ENCODE data around the gene CYB5D1.

CYB5D1 gene

DNA sequence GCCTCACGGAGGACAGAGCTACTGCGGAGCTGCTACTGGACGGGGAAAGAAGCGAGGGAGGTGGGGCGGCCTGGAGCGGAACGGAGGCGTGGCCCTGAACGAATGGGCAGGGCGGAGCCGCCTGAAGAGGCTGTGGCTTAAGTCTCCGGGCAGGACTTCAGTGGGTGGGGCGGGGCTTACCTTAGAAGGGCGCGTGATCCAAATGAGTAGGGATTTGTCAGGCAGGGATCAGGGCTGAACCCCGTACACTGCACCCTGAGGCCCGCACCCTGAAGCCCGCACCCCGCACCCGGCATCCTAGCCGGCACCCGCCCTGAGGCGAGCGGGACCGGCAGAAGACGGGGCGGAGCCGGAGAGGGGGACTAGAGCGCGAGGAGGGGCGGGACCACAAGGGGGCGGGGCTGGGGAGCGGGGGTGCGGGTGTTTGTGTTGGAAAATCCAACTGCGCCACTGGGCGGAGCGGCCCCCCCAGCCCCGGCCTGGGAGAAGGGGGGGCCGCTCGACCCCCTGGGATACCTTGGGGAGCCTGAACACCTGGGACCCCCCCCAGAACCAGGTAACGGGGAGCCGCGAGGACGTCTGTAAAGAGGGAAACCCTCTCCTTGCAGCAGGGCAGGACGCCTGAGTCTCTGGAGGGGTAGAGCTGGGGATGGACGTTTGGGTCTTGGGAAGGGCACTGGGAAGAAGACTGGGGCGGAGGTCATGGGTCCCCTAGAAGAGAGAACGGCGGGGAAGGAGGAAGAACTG, 23.8 kb upstream of the CYB5D1 start, which contains the start of gene KDM6B:
KDM6B (plus strand) TSS at position 423 of the 747 bp plus-strand sequence. CDS start 11,338 bp downstream, outside the sequence.
- peak; percentile 96 for DNase-seq (ENCODE audit: low spot score)

DNA sequence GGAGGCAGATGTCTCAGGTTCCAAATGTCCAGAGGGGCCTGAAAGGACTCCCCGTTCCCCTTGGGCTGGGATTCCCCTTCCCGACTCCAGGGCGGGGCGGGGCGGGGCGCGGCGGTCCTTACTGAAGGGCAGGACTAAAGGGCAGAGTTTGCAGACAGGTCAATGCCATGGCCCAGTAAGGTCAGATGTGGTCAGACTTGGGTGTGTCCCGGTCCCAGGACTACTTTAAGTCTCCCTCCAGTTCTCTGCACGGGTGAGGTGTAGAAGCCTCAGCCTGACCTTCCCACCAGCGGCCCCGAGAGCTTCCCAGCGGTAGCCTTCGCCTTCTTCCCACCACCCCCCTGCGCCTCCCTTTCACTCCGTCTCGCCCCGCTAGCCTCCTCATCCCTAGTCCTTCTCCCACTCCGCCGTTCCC, 23.3 kb upstream of the CYB5D1 start:
- no peak for DNase-seq (ENCODE audit: low spot score)

DNA sequence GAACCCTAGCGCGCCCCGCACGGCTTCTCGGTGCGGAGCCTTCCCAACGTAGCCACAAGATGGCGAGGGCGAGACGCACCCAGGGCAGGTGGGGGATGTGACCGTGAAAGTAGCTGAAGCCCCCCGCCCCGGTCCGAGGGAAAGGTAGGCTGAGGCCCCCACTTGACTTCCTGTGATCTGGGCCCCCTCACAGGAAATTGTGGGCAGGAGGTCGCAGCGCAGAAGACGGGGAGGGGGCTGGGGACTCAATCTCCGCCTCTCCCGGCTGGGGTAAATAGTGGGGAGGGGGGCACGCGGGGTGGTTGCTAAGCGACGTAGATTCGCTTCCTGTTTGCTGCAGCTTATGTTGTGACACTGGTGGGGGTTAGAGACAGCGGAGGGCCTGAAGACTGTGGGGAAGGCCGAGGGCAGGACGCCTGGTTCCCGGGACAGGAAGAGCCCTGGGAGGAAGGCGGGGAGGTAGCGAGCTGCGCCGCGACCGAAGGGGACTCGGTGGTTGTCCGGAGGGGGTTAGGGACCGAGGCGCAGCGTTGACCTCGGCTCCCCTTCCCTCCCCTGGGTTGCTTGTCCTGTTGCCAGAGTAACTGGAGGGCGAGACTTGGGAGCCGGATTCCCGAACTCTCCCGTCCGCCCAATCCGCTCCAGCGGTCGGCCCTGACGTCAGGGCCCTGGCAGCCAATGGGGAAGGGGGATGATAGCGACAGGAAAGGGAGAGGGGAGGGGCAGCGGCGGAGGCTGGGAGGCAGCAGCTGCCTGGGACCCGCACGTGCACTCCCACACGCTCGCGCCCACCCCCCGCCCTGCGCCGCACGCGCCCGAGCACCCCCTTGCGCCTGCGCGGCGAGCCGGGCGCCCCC, 22.6 kb upstream of the CYB5D1 start:
- peak; percentile 95 for DNase-seq (ENCODE audit: low spot score)

DNA sequence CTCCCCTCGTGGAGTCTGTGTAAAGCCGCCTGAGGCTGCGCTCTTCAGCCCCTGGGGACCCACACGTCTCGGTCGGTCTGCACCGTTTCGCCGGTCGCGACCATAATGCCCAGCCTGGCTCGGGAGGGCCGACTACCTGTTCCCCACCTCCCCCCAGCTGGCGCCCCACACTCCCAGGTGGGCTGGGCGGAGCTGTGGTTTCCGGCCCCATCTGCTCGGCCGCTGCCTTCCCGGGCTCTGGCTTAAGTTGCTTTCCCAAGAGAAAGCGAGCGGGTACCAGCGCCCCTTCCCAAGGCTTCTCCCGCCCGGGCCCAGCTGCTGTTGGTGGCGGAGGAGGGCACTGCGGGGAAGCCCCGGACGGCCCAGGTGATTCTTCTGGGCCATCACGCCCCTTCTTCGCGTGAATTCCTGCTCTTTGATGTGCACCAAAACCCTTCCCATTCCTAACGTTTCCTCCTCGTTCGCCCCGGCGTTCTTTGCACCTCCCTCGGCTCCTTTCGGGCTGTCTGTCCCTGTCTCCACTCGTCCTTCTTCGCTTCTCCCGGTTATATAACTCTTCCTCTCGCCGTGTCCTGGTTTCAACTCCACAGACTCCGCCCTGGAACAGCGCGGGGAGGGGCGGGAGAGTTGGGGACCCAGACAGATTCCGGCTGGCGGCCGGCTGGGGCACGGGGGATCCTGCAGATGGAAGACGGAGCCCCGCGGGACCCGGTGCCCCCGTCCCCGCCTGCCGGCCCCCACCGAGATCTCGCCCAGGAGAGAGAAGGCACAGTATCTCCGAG, 21.8 kb upstream of the CYB5D1 start:
- no peak for DNase-seq (ENCODE audit: low spot score)

DNA sequence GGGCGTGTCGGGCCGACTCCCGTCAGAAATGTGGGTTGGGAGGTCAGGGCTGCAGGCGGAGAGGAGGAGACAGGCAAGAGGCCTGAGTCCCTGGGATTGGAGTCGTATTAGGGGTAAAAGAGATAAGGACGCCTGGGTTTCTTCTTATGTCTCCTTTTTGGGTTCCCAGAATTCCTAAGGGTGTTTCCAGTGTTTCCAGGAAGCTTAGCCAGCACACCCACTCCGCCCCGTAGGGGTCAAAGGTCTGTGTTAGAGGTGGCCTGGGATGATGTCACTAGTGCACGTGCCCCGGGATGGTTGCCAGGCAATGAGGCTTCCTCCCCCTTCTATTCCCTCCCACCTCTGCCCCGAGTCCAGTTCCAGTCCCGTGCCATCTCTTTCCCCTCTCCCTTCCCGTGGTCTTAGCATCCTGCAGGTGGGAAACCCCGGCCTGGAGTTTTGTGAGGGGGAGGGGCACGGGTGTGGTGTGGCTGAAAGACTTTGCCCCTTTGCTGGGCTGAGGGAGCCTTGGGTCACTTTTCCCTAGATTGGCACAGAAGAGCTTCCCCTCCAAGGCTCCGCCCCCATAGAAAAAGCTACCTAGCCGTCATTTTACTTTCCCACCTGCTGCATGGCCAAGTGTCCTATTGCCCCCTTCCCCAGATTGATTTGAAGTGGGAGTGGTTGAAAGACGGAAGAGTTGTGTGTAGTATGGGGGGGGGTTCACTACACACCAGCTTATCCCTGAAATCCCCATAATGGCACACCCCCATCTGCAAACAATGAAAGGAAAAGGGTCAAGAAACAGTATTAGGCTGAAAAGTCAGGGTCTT, 21.0 kb upstream of the CYB5D1 start:
- peak; percentile 57 for DNase-seq (ENCODE audit: low spot score)

DNA sequence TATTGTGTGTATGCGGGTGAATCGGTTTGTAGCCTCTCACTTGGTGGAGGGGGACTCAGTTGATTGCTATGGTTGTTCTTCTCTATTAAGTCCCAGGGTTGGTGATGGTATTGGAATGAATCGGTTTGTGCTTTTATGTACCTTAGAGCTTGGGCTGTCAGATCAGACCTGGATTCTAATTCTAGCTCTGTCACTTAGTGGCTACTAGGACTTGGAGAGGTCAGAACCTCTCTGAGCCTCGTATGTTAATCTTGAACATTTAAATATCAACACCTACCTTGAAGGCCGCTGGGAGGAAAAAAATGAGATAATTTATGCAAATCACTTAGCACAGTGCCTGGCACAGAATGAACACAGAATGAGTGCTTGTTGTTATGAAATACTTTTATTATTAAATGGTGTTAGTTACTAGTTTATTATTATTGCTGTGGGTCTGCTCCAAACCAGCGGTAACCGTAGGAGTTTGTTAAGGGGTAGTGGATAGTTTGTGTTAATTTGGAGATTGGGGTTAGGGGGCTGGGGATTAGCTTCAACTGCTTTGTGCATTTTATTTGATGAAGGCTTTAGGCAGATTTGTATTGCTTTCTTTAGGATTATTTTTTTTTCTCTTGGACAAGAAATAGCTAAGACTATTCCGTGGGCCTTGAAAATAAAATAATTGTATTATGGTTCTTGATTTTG, 20.3 kb upstream of the CYB5D1 start:
- DNase-seq (ENCODE audit: low spot score), result no peak

DNA sequence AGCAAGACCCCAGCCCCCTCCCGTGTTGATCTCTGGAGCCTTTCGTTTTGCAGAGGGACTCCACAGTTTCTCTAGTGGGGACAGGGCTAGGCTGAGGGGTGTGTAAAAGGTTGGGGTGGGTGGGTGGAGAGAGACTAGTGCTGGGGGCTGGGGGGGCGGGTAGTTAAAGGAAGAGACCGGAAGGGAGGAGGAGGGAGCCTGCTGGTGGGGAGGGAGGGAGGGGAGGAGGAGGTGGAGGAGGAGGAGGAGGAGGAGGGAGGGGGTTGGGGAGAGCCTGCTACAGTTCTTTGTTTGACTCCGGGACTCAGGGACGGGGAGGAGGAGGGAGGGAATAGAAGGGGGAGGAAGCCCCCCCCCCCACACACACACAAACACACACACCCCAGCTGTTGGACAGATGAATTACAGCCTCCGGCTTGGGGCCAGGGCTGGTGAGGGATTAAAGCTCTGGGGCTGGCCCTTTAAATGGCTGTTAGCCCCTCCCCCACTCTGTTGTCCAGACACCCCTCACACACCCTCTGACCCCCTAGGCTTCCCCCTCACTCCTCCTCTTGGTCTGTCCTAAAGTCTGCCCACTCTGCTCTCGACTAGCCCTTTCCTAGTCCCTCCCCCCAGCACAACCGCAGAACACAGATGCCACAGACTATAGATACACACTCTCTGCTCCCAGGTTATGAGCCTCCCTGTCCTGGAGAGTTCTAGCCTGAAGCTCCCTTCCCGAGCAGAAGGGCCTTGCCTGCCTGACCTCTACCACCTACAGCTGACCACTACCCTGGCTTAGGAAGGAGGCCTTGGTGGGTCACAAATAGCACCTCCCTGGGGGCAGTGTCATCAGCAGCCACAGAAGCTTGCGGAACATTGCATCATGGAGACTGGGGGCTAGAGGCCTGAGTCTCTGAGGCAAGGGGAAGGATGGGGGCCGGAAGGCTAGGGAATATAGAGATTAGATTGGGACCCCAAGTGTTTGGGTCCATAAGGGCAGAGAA, 19.4 kb upstream of the CYB5D1 start:
- DNase-seq (ENCODE audit: low spot score), result no peak

DNA sequence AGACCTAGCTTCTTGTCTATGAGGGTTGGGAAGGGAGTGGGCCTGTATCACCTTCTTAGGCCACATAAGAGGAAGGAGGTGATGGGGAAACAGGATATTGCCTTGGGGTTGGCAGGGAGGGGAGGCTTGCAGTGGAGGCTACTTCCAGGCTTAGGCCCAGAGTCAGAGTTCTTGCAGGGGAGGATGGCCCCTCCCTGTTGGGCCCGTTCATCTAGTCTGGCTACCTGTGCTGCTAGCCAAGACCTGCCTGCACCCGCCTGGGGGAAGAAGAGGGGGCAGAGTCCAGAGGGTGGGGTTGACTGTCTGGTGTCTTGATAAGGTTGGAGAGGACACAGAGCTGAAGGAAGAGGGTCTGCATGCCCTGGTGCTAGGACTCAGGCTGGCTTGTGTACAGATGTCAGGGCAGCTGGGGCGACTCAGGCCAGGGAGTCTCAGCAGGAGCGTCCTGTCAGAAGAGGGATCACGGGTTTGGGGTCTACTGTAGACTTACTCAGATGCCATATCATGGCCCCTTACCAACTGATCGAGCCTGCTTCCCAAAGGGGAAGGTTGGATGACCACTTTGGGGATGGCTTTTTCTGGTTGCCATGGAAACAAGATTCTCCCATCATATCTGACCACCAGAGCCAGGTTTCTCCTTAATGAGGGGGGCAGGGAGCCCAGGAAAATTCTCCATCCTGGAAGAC, 18.5 kb upstream of the CYB5D1 start:
- DNase-seq (ENCODE audit: low spot score), result no peak

DNA sequence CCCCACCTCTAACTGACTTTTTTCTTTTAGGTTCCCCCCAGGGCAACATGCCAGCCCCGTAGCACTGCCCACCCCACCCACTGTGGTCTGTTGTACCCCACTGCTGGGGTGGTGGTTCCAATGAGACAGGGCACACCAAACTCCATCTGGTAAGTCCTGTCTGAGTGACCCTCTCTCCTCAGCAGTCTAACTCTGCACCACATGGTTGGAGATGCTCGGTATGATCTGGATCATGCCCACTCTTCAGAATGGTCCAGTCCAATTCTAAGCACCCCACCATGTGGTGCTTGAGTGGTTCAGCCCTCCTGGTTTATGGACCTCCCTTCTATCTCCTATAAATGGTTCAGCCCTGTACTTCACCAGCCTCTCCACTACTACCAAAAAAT, 17.9 kb upstream of the CYB5D1 start:
- DNase-seq (ENCODE audit: low spot score), result no peak

DNA sequence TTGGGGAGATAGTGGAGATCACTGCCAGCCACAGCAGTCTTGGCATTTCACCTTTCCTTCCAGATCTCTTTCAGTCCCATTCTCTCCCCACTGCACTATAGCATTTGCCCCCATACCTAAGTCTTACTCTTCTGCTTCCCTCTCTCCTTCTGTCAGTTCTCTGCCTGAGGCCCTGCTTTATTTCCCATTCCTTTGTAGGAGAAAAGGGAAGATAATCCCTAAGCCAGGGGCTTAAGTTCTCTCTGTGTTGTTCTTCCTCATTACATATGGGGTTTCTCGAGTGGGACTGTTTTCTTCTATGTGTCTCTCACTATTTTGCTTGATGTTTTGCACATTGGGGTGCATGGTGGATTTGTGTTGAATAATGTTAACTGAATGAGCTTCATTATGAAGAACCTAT, 17.4 kb upstream of the CYB5D1 start:
- DNase-seq (ENCODE audit: low spot score), result no peak

DNA sequence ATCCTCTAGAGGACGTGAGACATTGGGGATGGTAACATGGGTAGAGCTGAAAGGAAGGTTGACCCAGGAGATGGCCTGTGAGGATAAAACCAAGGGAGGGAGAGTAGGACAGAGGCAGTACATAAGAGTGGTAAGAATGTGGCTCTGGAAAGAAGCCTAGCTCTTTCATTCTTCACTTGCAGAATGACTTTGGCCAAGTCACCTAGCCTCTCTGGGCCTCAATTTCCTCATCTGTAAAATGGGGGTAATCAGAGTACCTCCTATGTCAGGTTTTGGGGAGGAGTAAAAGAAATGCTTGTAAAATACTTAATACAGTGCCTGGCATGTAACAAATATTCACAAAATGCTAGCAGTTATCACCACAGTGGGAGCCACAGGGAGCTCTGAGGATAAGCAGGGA, 16.9 kb upstream of the CYB5D1 start:
- DNase-seq (ENCODE audit: low spot score), result no peak

DNA sequence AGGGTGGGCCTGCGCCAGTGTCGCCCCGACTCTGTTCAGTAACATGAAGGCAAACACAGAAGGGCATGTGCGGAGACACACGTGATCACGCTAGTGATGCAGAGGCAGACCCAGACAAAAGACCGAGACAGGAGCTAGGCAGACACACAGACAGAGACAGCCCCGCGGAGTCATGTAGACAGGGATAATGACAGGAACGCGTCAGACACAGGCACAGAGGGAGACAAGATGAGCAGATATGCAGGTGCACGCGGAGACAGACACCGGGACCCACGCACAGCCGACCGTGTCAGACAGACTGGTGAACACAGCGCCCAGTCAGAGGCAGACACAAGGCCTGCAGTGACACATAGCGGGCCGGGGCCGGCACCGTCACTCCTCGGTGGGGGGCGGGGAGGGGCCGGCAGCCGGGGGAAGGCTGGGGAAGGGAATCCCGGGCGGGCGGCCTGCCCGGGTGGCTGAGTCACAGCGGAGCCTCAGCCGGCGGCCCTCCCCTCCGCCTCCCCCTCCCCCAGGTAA, 16.3 kb upstream of the CYB5D1 start:
- peak; percentile 92 for DNase-seq (ENCODE audit: low spot score)

DNA sequence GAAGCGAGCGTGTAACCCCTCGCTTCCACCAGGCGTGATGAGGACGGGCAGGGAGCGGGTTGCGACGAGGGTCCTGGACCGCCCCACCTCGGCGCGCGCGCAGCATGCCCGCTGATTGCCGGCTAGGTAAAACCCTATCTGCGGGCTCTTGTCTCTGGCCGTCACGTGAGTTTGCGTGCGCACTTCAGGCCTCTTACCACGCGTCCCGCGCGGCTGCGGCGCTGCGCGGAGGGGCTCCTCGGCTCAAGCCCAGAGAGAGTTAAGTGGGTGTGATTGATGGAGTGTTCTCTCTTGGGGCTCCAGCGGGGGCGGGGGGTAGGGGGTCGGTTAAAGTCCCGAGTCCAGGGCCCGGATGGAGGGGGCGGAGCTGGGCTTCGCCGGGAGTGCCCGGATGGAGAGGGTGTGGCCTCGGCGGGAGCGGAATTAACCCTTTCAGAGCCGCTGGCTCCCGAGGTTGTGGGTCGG, 15.9 kb upstream of the CYB5D1 start:
- peak; percentile 87 for DNase-seq (ENCODE audit: low spot score)

DNA sequence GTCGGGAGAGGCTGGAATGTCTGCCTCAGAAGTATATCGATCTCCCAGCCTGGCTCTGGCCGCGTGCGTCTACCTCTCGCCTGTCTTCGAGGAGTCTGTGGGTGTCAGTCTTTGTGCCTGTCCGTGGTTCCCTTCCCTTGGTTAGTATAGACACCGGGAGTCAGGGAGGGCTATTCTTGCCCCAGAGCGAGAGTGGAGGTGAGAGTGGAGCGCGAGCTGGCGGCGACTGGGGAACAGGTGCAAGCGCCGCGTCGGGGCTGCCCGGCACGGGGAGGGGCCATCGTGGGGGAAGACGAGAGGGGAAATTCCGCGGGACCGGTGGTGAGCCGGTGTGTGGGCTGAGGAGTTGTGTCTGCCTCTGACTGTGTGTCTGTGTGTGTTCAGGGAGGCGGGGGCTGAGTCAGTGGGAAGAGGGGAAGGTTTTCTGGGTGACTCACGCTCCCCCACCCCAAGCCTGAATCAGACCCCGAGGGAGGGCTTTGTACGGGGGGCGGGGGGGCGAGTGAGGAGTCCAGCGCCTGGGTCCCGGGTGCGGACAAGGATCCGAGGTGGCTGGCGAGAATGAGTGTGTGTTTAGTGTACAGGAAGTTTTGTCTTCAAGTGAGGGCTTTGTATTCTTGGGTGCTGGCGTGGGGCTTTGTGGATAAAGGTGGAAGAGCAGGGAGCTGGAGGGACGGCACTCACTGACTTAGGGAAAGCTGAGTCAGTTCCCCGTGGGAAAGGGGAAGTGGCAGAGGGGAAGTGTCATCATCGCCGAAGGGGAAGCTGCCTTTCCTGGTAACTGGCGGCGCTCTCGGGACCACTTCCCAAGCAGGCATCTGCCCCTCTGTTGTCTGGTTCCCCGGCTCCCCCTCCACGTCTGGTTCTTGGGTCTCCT, 15.2 kb upstream of the CYB5D1 start:
- peak; percentile 67 for DNase-seq (ENCODE audit: low spot score)

DNA sequence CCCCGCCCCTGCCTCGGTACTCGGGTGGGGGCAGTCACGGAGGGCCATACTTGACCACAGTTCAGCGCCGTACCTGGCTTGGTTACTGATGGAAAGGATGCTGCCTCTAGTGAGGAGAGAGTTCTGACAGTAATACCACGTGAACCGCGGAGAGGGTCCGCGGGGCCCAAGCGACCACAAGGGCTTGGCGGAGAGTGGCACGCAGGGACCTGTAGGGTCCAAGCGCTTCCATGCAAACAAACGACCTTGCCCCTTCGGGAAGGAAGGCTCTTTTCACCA, 14.6 kb upstream of the CYB5D1 start:
- DNase-seq (ENCODE audit: low spot score), result no peak

DNA sequence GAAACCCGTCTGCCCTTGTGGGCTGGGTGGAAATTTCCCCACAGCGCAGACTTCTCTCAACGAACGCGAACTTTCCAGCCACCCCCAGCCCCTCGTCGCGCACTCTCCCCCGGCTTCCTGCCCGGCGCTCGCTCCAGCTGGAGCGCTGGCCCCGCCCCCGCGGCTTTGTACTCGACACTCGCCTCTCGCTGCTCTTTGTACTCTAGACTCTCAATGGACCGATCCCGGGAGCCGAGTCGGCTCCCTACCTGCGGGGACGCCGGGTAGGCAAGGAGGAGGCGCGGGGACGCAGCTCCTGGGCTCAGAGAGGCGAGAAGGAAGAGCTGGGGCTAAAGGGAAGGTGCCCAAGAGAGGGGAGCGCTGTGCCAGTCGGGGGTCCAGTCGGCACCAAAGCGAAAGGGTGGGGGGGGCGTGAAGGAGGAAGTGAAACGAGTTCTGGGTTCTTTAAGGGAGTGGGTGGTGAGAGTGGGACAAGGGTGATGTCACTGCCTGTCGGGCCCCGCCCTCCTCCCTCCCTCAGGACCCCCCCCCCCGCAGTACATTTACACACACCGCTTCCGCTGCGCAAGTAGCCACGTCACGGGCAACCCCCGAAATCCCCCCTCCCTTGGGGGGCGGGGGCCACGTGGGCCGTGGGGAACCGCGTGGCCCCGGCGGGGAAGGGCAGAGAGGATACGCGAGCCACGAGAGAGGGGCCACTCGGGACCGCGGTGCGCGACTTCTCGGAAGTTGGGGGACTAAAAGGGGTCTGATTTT, 14.1 kb upstream of the CYB5D1 start:
- DNase-seq (ENCODE audit: low spot score), result peak; percentile 78

Measured in AG20443 (cell line).